Mesothelial cell of epicardium (in vitro differentiated cells): ENCODE results near the gene LCK. TPM values are rescaled to one million over a fixed set of nuclear protein-coding genes. Genes with fewer than 3 reads are reported as not detected.
"Not testable (repeated sequence)": the region's sequence is repeated elsewhere in the genome, so short reads cannot be mapped to it uniquely, and the experiment has no call there.

ENCODE experiments used
- DNase-seq, 2 experiments: peaks; one replicate each; pipeline ENCODE4 v3.0.0; 2021; ENCODE audit warnings: low spot score in 2 of 2; ENCODE audit not compliant: unreplicated experiment in 2 of 2
- H3K27ac Mint-ChIP-seq: 2 replicates; pipeline ENCODE4 v1.8.0; 2021; ENCODE audit warnings: mixed read lengths
- H3K27me3 Mint-ChIP-seq: 2 replicates; pipeline ENCODE4 v1.8.0; 2021; ENCODE audit warnings: low read depth, mixed read lengths
- H3K36me3 Mint-ChIP-seq: 2 replicates; pipeline ENCODE4 v1.8.0; 2021; ENCODE audit warnings: mixed read lengths
- H3K4me1 Mint-ChIP-seq: 2 replicates; pipeline ENCODE4 v1.8.0; 2021; ENCODE audit warnings: mixed read lengths
- H3K4me3 Mint-ChIP-seq: 2 replicates; pipeline ENCODE4 v1.8.0; 2021; ENCODE audit warnings: mild to moderate bottlenecking, moderate library complexity, mixed read lengths
- H3K9me3 Mint-ChIP-seq: 2 replicates; pipeline ENCODE4 v1.8.0; 2021; ENCODE audit warnings: mixed read lengths
- total RNA-seq: library from RNA; stranded (reverse); gene quantifications from 3 replicates; pipeline ENCODE4 v1.2.1, GENCODE V29; 2021
- TF ChIP-seq, protein P1 (sequence below): fragments of 200-600 bp; sonication (generic); IDR thresholded peaks from one replicate; pipeline ENCODE4 v1.5.0; 2021; ENCODE audit warnings: antibody characterized with exemption; ENCODE audit not compliant: unreplicated experiment

Gene LCK
- total RNA-seq, 1 donor from 2014 or later: 1.4 TPM

DNA sequence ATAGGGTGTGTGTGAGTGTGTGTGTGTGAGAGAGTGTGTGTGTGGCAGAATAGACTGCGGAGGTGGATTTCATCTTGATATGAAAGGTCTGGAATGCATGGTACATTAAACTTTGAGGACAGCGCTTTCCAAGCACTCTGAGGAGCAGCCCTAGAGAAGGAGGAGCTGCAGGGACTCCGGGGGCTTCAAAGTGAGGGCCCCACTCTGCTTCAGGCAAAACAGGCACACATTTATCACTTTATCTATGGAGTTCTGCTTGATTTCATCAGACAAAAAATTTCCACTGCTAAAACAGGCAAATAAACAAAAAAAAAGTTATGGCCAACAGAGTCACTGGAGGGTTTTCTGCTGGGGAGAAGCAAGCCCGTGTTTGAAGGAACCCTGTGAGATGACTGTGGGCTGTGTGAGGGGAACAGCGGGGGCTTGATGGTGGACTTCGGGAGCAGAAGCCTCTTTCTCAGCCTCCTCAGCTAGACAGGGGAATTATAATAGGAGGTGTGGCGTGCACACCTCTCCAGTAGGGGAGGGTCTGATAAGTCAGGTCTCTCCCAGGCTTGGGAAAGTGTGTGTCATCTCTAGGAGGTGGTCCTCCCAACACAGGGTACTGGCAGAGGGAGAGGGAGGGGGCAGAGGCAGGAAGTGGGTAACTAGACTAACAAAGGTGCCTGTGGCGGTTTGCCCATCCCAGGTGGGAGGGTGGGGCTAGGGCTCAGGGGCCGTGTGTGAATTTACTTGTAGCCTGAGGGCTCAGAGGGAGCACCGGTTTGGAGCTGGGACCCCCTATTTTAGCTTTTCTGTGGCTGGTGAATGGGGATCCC is 22.5 kb downstream of the LCK start:
- no peaks in the 10 kb centered on the region for H3K36me3 Mint-ChIP-seq
- peak overlapping the region; percentile 94 for H3K27ac Mint-ChIP-seq
- no peaks in the 10 kb centered on the region for H3K9me3 Mint-ChIP-seq
- H3K4me3 Mint-ChIP-seq: peak overlapping the region; percentile 50
- H3K27me3 Mint-ChIP-seq: no peaks in the 10 kb centered on the region
- peaks cover 29% of the 10 kb centered on the region for H3K4me1 Mint-ChIP-seq
- TF ChIP-seq, protein P1, sequence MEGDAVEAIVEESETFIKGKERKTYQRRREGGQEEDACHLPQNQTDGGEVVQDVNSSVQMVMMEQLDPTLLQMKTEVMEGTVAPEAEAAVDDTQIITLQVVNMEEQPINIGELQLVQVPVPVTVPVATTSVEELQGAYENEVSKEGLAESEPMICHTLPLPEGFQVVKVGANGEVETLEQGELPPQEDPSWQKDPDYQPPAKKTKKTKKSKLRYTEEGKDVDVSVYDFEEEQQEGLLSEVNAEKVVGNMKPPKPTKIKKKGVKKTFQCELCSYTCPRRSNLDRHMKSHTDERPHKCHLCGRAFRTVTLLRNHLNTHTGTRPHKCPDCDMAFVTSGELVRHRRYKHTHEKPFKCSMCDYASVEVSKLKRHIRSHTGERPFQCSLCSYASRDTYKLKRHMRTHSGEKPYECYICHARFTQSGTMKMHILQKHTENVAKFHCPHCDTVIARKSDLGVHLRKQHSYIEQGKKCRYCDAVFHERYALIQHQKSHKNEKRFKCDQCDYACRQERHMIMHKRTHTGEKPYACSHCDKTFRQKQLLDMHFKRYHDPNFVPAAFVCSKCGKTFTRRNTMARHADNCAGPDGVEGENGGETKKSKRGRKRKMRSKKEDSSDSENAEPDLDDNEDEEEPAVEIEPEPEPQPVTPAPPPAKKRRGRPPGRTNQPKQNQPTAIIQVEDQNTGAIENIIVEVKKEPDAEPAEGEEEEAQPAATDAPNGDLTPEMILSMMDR: no peak
- no peak for DNase-seq

DNA sequence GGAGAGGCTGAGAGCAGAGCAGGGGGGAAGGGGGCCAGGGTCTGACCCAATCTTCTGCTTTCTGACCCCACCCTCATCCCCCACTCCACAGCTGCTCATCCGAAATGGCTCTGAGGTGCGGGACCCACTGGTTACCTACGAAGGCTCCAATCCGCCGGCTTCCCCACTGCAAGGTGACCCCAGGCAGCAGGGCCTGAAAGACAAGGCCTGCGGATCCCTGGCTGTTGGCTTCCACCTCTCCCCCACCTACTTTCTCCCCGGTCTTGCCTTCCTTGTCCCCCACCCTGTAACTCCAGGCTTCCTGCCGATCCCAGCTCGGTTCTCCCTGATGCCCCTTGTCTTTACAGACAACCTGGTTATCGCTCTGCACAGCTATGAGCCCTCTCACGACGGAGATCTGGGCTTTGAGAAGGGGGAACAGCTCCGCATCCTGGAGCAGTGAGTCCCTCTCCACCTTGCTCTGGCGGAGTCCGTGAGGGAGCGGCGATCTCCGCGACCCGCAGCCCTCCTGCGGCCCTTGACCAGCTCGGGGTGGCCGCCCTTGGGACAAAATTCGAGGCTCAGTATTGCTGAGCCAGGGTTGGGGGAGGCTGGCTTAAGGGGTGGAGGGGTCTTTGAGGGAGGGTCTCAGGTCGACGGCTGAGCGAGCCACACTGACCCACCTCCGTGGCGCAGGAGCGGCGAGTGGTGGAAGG is 23.7 kb downstream of the LCK start:
- TF ChIP-seq, protein P1: no peak
- H3K4me1 Mint-ChIP-seq: peaks cover 29% of the 10 kb centered on the region
- DNase-seq: no peak

DNA sequence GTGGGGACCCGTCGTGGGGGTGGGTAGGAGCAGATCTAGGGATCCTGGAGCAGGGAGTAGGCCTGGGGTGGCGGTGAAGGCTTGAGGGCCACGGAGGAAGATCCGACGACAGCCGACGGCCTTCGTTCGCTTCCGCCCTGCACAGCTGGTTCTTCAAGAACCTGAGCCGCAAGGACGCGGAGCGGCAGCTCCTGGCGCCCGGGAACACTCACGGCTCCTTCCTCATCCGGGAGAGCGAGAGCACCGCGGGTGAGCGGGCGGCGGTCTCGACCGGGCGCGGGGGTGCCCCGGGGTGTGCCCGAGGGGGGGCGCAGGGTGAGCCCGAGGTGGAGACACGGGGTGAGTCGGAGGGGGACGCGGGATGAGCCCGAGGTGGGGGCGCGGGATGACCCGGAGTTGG is 24.4 kb downstream of the LCK start:
- Mint-ChIP-seq H3K4me3 (no peak overlapping the region), H3K27me3 (no peaks in the 10 kb centered on the region), H3K36me3 (no peaks in the 10 kb centered on the region), H3K27ac (no peak overlapping the region), H3K9me3 (no peaks in the 10 kb centered on the region), H3K4me1 (peaks cover 29% of the 10 kb centered on the region)
- TF ChIP-seq, protein P1: no peak
- no peak for DNase-seq

More for the DNA sequence above, 23.7 kb downstream of the LCK start:
- no peaks in the 10 kb centered on the region for H3K27me3 Mint-ChIP-seq
- no peak overlapping the region for H3K27ac Mint-ChIP-seq
- no peaks in the 10 kb centered on the region for H3K9me3 Mint-ChIP-seq
- no peaks in the 10 kb centered on the region for H3K36me3 Mint-ChIP-seq
- H3K4me3 Mint-ChIP-seq: no peak overlapping the region

DNA sequence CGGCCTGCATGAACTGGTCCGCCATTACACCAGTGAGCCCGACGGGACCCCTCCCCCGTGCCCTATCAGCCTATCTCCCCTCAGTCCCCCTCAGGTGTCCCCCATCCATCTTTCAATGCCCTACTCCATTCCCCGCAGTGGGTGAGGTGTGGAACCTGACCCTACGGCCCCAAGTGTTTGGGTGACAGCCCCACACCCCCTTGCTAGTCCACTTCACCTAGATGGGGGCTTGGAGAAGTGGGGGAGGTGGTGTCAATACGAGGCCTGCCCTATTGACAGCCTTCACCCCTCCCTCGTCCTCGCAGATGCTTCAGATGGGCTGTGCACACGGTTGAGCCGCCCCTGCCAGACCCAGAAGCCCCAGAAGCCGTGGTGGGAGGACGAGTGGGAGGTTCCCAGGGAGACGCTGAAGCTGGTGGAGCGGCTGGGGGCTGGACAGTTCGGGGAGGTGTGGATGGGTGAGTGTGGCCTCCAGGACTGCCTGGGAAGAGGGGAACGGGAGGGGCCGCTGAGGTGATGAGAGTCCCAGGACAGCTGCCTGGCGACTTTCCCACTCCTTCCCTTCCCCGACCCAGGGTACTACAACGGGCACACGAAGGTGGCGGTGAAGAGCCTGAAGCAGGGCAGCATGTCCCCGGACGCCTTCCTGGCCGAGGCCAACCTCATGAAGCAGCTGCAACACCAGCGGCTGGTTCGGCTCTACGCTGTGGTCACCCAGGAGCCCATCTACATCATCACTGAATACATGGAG is 25.1 kb downstream of the LCK start:
- H3K27me3 Mint-ChIP-seq: no peaks in the 10 kb centered on the region
- no peaks in the 10 kb centered on the region for H3K9me3 Mint-ChIP-seq
- H3K4me1 Mint-ChIP-seq: peaks cover 29% of the 10 kb centered on the region
- TF ChIP-seq, protein P1: no peak
- no peak for DNase-seq
- H3K4me3 Mint-ChIP-seq: no peak overlapping the region
- H3K27ac Mint-ChIP-seq: no peak overlapping the region
- H3K36me3 Mint-ChIP-seq: no peaks in the 10 kb centered on the region

DNA sequence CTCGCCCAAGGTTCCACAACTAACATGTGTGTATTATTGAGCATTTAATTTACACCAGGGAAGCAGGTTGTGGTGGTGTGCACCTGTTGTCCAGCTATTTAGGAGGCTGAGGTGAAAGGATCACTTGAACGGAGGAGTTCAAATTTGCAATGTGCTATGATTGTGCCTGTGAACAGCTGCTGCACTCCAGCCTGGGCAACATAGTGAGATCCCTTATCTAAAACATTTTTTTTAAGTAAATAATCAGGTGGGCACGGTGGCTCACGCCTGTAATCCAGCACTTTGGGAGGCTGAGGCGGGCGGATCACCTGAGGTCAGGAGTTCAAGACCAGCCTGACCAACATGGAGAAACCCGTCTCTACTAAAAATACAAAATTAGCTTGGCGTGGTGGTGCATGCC is 33.7 kb downstream of the LCK start:
- not testable (repeated sequence) for DNase-seq, H3K36me3 Mint-ChIP-seq, H3K9me3 Mint-ChIP-seq

More for the DNA sequence above, 33.7 kb downstream of the LCK start:
- not testable (repeated sequence) for H3K4me3 Mint-ChIP-seq, H3K27me3 Mint-ChIP-seq, H3K4me1 Mint-ChIP-seq, H3K27ac Mint-ChIP-seq
